C4-2B (cell line): ENCODE measurements around the gene PATL1.

ENCODE experiments used
- ZFX ChIP-seq: fragments of 450-650 bp; IDR thresholded peaks from 2 replicates; pipeline ENCODE4 v1.6.1; 2017
- TF ChIP-seq, protein P1 (sequence below): fragments of 450-650 bp; conservative IDR thresholded peaks from 2 replicates; pipeline ENCODE4 v1.5.1; 2017; ENCODE audit warnings: mild to moderate bottlenecking

- TF ChIP-seq, protein P1, sequence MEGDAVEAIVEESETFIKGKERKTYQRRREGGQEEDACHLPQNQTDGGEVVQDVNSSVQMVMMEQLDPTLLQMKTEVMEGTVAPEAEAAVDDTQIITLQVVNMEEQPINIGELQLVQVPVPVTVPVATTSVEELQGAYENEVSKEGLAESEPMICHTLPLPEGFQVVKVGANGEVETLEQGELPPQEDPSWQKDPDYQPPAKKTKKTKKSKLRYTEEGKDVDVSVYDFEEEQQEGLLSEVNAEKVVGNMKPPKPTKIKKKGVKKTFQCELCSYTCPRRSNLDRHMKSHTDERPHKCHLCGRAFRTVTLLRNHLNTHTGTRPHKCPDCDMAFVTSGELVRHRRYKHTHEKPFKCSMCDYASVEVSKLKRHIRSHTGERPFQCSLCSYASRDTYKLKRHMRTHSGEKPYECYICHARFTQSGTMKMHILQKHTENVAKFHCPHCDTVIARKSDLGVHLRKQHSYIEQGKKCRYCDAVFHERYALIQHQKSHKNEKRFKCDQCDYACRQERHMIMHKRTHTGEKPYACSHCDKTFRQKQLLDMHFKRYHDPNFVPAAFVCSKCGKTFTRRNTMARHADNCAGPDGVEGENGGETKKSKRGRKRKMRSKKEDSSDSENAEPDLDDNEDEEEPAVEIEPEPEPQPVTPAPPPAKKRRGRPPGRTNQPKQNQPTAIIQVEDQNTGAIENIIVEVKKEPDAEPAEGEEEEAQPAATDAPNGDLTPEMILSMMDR: no peak
- no peak for TF ChIP-seq ZFX
Observed at GRCh38 chr11:59676205-59676604, 7.4 kb upstream of the PATL1 start.
